ENCODE measurements around the gene MAK.
A peak's percentile ranks its signal among the peaks of the same experiment; 100 is the strongest.
"Not testable (repeated sequence)": the region's sequence is repeated elsewhere in the genome, so short reads cannot be mapped to it uniquely, and the experiment has no call there.

Gene MAK

DNA sequence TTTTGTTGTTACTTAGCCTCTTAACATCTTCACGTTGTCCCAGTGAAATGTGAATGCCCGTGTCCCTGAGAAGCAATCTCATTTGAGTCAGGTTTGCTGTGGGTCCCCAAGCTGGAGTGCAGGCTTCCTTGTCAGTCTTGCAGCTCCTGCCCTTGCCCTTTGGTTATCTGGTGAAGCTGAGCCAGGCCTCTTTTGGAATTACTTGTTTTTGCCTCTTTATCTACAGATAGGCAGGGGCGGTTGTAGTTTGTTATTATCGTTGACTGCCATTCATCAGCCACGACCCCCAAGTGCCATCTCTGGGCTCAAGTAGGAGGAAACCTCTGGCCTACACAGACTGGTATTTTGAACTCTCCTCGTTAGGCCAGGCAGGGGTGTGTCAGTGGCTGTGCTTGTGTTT is 113.3 kb downstream of the MAK start:
- no peak for DNase-seq (ENCODE audit: low read depth)

DNA sequence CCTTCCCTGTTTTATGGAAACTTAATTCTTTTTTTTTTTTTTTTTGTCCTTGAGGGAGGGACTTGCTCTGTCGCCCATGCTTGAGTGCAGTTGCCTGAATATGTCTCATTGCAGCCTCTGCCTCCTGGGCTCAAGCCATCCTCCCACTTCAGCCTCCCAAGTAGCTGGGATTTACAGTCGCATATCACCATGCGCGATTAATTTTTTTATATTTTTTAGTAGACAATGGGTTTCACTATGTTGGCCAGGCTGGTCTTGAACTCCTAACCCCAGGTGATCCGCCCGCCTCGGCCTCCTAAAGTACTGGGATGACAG is 114.8 kb downstream of the MAK start:
- no peak for DNase-seq (ENCODE audit: low read depth)

DNA sequence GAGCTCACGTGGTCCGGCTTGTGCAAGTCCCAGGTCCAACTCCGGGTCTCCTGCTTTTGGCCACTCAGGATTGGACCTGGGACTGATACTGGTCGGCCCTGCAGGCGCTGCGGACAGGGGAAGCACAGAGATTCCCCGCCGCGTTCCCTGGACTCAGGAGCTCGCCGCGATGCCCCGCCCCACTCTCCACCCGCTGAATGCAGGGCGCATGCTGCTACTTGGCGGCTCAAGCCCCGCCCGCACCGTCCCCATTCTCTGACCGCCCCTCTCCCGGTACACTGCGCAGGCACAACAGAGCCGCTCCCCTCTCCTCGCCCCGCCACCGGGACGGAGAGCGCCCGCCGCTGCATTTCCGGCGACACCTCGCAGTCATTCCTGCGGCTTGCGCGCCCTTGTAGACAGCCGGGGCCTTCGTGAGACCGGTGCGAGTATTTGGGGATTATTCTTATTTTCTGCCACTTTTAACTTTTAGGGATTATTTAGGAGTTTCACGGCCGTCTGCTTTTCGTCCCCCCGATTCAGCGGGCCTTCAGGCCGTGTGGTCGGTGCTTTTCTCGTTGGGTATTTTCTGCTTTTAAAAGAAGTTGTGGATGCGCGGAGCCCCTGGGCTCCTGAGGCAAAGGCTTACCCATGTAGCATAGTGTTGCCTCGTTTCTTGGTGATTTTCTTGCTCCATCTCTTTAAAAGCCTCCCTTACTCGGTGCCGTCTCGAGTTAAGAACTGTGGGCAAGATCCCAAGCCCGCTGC is 115.3 kb downstream of the MAK start, which contains the start of gene TMEM14C:
Gene TMEM14C, plus strand, starts transcription at position 251 of the 747 bp plus-strand sequence. CDS start 1,544 bp downstream, outside the sequence.
- peak; percentile 99 for DNase-seq (ENCODE audit: low read depth)

DNA sequence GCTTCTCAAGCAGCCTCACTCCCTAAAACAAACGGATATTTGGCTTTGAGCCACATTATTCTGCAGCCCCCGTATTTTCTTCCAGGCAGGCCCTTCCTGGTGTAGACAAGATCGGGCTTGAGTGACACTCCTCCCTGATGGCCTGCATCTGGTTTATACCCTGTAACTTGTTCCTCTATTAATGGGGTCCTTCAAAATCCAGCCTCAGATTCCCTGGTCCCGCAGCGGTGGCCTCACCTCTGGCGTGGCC is 115.8 kb downstream of the MAK start:
- DNase-seq (ENCODE audit: low read depth): no peak

DNA sequence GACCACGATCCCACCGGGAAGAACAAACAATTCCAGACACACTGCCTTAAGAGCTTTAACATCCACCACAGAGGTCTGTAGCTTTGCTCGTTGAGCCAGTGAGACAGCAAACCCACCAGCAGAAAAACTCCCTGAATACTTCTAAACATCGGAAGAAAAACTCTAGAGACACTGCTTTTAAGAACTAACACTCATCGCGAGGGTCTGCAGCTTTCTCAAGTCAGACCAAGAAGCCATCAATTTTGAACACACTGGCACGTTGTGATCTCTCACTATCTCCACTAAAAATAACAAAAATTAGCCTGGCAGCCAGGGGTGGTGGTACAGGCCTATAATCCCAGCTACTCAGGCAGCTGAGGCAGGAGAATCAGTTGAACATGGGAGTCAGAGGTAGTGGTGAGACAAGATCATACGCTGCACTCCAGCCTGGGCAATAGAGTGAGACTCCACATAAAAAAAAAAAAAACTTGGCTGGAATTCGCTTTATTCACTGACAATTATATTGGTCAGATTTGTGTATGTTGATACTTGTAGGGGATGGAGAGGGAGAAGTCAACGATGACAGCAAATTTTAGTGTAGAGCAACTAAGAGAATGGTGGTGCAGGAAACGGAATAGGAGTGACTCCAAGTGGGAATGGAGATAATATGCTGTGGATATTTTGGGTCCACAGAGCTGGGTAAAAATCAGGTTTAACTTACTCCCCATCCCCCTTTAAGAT is 116.3 kb downstream of the MAK start:
- DNase-seq (ENCODE audit: low read depth): no peak

DNA sequence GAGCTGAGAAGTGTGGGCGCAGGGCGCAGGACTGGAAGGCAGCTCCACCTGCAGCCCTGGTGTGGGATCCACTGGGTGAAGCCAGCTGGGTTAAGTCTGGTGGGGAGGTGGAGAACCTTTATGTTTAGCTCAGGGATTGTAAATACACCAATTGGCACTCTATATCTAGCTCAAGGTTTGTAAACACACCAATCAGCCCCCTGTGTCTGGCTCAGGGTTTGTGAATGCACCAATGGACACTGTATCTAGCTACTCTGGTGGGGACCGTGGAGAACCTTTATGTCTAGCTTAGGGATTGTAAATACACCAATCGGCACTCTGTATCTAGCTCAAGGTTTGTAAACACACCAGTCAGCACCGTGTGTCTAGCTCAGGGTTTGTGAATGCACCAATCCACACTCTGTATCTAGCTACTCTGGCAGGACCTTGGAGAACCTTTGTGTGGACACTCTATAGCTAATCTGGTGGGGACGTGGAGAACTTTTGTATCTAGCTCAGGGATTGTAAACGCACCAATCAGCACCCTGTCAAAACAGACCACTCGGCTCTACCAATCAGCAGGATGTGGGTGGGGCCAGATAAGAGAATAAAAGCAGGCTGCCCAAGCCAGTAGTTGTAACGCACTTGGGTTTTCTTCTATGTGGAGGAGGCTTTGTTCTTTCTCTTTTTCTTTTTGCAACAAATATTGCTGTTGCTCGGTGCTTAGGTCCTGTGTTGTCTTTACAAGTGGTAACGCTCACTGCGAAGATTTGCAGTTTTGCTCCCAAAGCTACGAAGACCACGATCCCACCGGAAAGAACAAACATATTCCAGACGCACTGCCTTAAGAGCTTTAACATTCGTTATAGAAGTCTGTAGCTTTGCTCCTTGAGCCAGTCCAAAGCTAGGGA is 117.1 kb downstream of the MAK start:
- DNase-seq (ENCODE audit: low read depth): not testable (repeated sequence)

DNA sequence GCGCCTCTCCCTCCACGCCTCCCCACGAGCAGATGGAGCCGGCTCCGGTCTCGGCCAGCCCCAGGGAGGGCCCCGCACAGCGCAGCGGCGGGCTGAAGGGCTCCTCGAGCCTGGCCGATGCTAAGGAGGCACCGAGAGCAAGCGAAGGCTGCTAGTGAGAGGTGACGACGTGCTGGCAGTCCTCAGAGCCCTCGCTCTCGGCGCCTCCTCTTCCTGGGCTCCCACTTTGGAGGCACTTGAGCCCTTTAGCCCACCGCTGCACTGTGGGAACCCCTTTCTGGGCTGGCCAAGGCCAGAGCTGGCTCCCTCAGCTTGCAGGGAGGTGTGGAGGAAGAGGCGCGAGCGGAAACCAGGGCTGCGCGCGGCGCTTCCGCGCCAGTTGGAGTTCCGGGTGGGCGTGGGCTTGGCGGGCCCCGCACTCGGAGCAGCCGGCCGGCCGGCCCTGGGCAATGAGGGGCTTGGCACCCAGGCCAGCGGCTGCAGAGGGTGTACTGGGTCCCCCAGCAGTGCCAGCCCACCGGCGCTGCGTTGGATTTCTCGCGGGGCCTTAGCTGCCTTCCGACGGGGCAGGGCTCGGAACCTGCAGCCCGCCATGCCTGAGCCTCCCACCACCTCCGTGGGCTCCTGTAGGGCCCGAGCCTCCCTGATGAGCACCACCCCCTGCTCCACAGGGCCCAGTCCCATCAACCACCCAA is 117.9 kb downstream of the MAK start:
- DNase-seq (ENCODE audit: low read depth): peak; percentile 24

DNA sequence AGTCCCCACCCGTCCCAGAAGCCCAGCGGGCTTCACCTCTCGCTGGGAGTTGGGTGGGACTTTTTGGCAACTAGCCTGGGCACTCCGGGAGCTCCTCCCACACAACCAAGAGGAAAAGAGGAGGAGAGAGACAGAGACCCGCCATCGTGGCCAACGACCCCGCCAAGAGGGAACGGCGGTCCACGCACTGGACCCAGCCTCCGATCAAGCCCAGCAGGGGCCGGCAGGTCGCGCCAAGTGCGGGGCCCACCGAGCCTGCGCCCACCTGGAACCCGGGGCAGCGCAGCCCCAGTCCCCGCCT is 118.4 kb downstream of the MAK start:
- no peak for DNase-seq (ENCODE audit: low read depth)

DNA sequence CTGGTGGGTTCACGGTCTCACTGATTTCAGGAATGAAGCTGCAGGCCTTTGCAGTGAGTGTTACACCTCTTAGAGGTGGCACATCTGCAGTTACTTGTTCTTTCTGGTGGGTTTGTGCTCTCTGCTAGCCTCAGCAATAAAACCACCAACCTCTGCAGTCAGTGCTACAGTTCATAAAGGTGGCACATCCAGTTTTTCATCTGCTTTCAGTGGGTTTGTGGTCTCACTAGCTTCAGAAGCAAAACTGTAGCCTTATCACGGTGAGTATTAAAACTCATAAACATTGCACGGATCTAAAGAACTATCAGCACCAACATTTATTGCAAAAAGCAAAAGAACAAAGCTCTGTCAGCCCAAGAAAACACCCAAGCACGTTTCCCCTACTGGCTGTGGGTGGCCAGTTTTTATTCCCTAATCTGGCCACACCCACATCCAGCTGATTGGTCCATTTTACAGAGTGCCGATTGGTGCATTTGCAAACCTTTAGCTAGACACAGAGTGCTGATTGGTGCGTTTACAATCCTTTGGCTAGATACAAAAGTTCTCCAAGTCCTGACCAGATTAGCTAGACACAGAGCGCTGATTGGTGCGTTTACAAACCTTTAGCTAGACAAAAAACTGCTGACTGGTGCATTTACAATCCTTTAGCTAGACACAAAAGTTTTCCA is 118.9 kb downstream of the MAK start:
- no peak for DNase-seq (ENCODE audit: low read depth)

DNA sequence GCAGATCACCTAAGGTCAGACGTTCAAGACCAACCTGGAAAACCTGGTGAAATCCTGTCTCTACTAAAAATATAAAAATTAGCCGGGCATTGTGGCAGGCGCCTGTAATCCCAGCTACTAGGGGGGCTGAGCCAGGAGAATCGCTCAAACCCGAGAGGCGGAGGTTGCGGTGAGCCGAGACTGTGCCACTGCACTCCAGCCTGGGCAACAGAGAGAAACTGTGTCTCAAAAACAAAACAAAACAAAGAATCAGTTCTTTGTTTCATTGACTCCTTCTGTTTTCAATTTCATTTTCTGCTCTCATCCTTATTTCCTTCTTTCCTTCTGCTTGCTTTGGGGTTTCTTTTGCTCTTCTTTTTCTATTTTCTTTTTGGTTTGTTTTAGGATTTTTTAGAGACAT is 124.4 kb downstream of the MAK start:
- no peak for DNase-seq (ENCODE audit: low read depth)
